Breast epithelium (tissue), 3 donors: Measurements from ENCODE around the gene SEMA4D.
"Not testable (repeated sequence)": the region's sequence is repeated elsewhere in the genome, so short reads cannot be mapped to it uniquely, and the experiment has no call there.

Experiments used
- CTCF ChIP-seq, 3 donors: fragments of 450-650 bp; IDR thresholded peaks; one replicate each; pipeline ENCODE4 v1.5.1; 2016 to 2017; ENCODE audit warnings: antibody characterized with exemption in 3 of 3, mild to moderate bottlenecking in 3 of 3, moderate library complexity in 3 of 3
- POLR2A ChIP-seq: fragments of 450-650 bp; IDR thresholded peaks from one replicate; pipeline ENCODE4 v1.6.1; 2016; ENCODE audit warnings: antibody characterized with exemption, mild to moderate bottlenecking, moderate library complexity

GRCh38 chr9:89480372-89480771, 17.5 kb downstream of the SEMA4D start:
- TF ChIP-seq CTCF (IDR thresholded peaks at IDR 0.05); POLR2A: not testable (repeated sequence)
